Mucosa of rectum (tissue), 2 donors: ENCODE measurements around the gene ASXL2.

Experiments
- H3K27ac ChIP-seq, 2 donors: one replicate each; pipeline ENCODE4 v1.7.0; 2013; ENCODE audit warnings: inconsistent platforms in 2 of 2, low read depth in 2 of 2, low read length in 2 of 2
- H3K27me3 ChIP-seq, 2 donors: one replicate each; pipeline ENCODE4 v1.7.0; 2013; ENCODE audit warnings: low read length in 2 of 2; ENCODE audit not compliant: control insufficient read depth in 2 of 2, insufficient read depth in 2 of 2
- H3K36me3 ChIP-seq, 2 donors: one replicate each; pipeline ENCODE4 v1.7.0; 2013; ENCODE audit warnings: low read length in 2 of 2; ENCODE audit not compliant: control insufficient read depth in 2 of 2, insufficient read depth in 2 of 2
- H3K4me1 ChIP-seq, 2 donors: one replicate each; pipeline ENCODE4 v1.7.0; 2013; ENCODE audit warnings: low read length in 2 of 2, mild to moderate bottlenecking in 1 of 2; ENCODE audit not compliant: control insufficient read depth in 2 of 2, insufficient read depth in 2 of 2
- H3K4me3 ChIP-seq, 2 donors: one replicate each; pipeline ENCODE4 v1.7.0; 2013; ENCODE audit warnings: low read length in 2 of 2
- H3K9ac ChIP-seq, 2 donors: one replicate each; pipeline ENCODE4 v1.7.0; 2013; ENCODE audit warnings: low read length in 2 of 2, low read depth in 1 of 2, mild to moderate bottlenecking in 1 of 2
- H3K9me3 ChIP-seq, 2 donors: one replicate each; pipeline ENCODE4 v1.7.0; 2013; ENCODE audit warnings: low read length in 2 of 2; ENCODE audit not compliant: control insufficient read depth in 2 of 2
- donor health status: healthy.
- donor health status: Normal muscosa, but diverticular disease.

Gene ASXL2

DNA sequence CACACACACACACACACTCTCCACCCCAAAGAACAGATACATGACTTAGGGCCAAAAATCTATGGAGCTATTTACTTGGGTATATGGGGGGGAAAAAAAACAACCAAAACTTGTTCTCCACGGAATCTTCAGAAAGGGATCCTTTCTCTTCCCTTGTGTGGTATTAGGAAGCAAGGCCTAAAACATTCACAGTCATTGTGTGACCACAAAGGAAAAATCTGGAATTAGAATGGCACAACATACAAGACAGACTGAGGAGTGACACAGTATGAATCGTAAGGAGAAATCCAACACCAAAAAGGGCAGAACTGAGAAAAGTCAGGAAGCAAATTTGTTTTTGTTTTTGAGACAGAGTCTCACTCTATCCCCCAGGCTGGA is 70.3 kb downstream of the ASXL2 start:
- Histone ChIP-seq H3K9ac (no peak overlapping the region), H3K27ac (no peak overlapping the region)

DNA sequence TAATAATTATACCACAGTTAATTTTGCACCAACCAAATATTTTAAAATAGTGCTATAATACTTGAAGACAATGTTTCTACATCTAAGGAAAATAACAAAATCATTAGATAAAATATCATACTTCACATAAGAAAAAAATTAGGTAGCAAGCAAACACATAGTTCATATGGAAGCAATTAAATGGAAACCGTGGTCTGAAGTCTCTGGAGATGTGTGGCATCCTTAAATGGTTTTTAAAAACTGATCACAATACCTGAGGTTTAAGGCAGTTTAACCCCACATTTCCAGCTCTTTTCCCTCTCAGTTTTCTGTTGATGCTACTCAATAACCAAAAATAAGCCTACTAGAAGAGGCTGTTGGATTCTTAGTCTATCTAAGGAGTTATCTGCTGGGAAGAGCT is 71.3 kb downstream of the ASXL2 start:
- Histone ChIP-seq H3K27me3 (no peaks in the 10 kb centered on the region), H3K9me3 (no peaks in the 10 kb centered on the region), H3K36me3 (peaks cover 21 to 36% of the 10 kb centered on the region in 2 donors), H3K27ac (no peak overlapping the region), H3K4me1 (no peaks in the 10 kb centered on the region), H3K4me3 (no peak overlapping the region), H3K9ac (no peak overlapping the region)

More for the DNA sequence above, 70.3 kb downstream of the ASXL2 start:
- Histone ChIP-seq H3K4me1 (no peaks in the 10 kb centered on the region), H3K4me3 (no peak overlapping the region), H3K9me3 (no peaks in the 10 kb centered on the region), H3K27me3 (no peaks in the 10 kb centered on the region), H3K36me3 (peaks cover 20 to 30% of the 10 kb centered on the region in 2 donors)

DNA sequence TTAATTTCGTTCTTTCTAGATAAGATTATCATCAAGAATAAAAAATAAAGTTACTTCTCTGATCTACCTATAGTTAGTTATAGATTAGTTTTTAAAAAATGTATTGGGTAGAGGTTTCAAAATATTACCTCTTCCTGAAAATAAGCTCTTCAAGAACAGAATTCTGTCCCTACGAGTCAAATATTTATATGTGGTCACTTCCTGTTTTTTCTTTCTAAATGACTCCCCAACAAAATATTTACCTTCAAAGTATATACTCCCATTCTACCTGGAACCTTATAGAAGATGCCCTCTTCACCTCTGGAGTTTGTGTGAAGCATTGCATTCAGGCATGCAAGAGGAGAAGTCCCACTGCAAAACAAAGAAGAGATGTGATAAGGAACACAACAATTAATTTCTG is 72.3 kb downstream of the ASXL2 start:
- Histone ChIP-seq H3K9ac (no peak overlapping the region), H3K4me3 (no peak overlapping the region), H3K9me3 (no peaks in the 10 kb centered on the region), H3K27me3 (no peaks in the 10 kb centered on the region), H3K27ac (no peak overlapping the region), H3K36me3 (peaks cover 21 to 36% of the 10 kb centered on the region in 2 donors), H3K4me1 (no peaks in the 10 kb centered on the region)

DNA sequence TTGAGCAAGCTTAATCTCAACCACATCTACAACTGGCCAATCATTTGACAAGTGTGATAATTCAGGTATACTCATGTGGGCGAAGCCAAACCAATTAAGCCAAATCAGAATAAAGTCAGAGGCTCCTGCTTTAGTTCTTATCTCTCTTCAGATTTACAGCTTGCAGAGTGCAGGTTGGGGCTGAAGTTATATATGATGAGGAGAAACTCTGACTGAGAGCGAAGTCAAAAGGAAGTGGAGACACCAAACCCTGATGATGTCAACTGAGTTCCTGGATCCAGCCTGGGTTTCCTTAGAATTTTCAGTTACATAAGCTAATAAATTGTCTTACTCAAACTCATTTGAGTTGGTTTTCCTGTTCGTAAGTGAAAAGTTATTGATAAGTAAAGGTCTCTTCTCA is 73.9 kb downstream of the ASXL2 start:
- peaks cover 14 to 24% of the 10 kb centered on the region in 2 donors for H3K36me3 ChIP-seq
- no peak overlapping the region for H3K4me3 ChIP-seq
- no peaks in the 10 kb centered on the region for H3K4me1 ChIP-seq
- H3K9ac ChIP-seq, result no peak overlapping the region
- no peaks in the 10 kb centered on the region for H3K27me3 ChIP-seq
- no peaks in the 10 kb centered on the region for H3K9me3 ChIP-seq
- no peak overlapping the region for H3K27ac ChIP-seq

DNA sequence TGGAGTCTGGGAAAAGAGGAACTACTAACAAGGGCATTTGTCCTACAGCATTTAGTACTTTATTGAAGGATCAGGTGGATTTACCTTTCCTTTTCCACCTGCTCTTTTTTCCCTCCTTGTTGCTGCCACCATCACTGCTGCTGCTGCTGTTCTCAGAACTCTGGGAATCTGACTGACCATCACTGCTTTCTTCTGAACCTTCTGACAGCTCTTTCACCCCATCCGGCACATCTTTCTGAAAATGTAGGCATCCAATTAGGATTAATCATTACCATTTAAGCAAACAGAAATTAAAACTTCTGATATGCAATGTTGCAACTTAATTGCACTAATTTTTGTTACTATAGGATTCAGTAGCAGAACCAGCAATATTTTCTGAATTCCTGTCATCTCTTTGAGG is 79.0 kb downstream of the ASXL2 start:
- Histone ChIP-seq H3K27me3 (no peaks in the 10 kb centered on the region), H3K4me3 (no peak overlapping the region), H3K36me3 (peaks cover 17 to 29% of the 10 kb centered on the region in 2 donors), H3K9ac (no peak overlapping the region), H3K4me1 (no peaks in the 10 kb centered on the region), H3K9me3 (no peaks in the 10 kb centered on the region), H3K27ac (no peak overlapping the region)

DNA sequence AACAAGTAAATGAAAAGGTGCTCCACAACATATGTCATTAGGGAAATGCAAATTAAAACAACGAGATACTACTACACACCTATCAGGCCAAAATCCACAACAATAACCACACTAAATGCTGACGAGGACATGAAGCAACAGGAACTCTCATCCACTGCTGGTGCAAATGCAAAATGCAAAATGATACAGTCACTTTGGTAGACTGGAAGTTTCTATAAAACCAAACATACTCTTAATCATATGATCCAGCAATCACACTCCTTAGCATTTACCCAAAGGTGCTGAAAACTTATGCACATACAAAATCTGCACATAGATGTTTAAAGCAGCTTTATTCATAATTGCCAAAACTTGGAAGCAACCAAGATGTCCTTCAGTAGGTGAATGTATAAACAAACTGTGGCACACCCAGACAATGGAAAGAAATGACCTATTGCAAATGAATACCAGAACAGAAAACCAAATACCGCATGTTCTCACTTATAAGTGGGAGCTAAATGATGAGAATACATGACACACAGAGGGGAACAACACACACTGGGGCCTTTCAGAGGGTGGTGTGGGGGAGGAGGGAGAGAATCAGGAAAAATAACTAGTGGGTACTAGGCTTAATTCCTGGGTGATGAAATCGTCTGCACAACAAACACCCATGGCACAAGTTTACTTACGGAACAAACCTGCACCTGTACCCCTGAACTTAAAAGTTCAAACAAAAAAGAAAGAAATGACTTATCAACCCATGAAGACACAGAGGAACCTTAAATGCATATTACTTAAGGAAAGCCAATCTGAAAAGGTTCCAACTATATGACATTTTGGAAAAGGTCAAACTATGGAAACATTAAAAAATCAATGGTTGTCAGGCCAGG is 80.4 kb downstream of the ASXL2 start:
- Histone ChIP-seq H3K36me3 (peaks cover 7 to 17% of the 10 kb centered on the region in 2 donors), H3K9me3 (no peaks in the 10 kb centered on the region), H3K4me1 (no peaks in the 10 kb centered on the region), H3K27me3 (no peaks in the 10 kb centered on the region), H3K9ac (no peak overlapping the region), H3K27ac (no peak overlapping the region), H3K4me3 (no peak overlapping the region)

DNA sequence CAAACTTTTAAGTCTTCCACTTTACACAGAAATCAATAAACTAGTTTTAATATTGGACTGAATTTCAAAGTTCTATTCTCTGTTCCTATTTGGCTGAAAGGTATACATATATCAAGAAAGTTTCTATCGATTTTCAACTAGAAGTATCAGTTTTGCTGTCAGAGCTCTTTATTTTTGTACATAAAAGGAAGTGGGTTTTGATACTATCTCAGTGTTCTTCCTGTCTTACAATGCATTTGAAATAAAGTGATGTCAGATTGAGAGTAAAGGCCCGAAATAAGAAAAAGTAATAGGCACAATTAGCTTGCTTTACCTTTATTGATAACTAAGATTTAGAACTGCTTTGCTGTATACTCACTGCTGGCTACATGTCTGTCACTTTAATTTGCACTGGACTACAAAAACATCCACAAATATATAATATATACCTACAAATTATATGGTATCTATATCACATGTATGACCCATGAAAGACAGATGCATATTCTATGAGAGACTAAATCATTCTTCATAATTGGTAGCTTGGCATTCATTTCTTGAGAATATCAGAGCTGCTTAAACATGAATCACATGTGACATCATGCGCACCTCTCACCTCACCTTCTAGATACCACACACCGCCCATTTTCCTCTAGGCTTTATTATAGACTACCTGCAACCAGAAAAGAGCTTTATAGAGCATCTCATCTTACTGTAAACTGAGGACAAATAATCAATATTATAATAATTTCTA is 83.6 kb downstream of the ASXL2 start:
- H3K9me3 ChIP-seq, result no peaks in the 10 kb centered on the region
- no peak overlapping the region for H3K4me3 ChIP-seq
- H3K27me3 ChIP-seq, result no peaks in the 10 kb centered on the region
- no peaks in the 10 kb centered on the region for H3K4me1 ChIP-seq
- H3K9ac ChIP-seq, result no peak overlapping the region
- peaks cover 7 to 12% of the 10 kb centered on the region in 2 donors for H3K36me3 ChIP-seq
- H3K27ac ChIP-seq, result no peak overlapping the region

DNA sequence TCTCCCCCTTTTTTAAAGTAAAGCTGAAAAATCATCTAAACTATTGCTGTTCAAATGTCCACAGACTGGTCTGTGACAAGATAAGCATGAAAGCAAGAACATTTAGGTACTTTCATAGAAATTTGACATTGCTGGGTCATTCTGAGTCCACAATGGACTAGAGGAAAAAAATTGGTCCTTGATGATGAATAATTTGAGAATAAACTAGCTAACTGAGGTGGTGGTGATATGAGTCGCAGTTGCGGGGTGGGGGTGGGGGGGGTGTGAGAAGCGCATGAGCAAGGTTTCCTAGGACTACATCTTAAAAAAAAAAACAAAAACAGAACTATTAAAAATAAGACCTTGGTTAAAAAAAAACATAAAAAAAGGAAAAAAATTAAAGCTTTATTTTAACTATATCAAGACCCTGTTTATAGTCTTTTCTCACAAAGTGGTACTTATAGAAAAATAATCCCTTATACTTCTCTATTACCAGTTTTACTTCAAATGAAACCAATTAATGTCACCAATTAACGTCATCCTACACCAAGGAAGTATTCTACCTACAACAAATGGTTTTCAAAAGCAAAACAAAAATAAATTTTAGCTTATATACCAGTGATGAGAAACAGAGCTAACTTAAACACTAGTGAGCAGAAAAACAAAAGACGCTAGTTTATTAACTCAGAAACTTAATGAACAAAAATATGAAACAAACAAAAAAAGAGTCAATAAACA is 88.1 kb downstream of the ASXL2 start:
- Histone ChIP-seq H3K27ac (no peak overlapping the region), H3K9ac (no peak overlapping the region), H3K9me3 (no peaks in the 10 kb centered on the region), H3K4me3 (no peak overlapping the region), H3K4me1 (peaks cover 0 to 3% of the 10 kb centered on the region in 2 donors), H3K27me3 (no peaks in the 10 kb centered on the region), H3K36me3 (peaks cover 0 to 3% of the 10 kb centered on the region in 2 donors)

DNA sequence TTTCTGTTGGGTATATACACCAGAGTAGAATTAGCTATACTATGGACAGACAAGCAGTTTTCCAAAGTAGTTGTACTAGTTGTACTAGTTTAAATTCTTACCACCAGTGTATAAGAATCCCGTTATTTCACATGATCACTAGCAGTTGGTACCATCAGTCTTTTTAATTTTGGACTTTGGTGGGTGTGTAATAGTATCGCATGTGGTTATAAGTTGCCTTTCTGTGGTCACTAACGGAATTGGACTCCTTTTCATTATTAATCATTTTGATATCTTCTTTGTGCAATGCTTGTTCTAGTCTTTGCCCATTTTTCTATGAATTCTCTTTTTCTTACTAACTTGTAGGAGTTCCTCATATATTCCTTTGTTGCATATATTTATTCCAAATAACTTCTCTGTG is 89.8 kb downstream of the ASXL2 start:
- no peaks in the 10 kb centered on the region for H3K27me3 ChIP-seq
- H3K9ac ChIP-seq, result no peak overlapping the region
- H3K36me3 ChIP-seq, result peaks cover 3% of the 10 kb centered on the region in 2 donors
- no peaks in the 10 kb centered on the region for H3K9me3 ChIP-seq
- H3K4me1 ChIP-seq, result peaks cover 0 to 3% of the 10 kb centered on the region in 2 donors
- H3K27ac ChIP-seq, result no peak overlapping the region
- no peak overlapping the region for H3K4me3 ChIP-seq

DNA sequence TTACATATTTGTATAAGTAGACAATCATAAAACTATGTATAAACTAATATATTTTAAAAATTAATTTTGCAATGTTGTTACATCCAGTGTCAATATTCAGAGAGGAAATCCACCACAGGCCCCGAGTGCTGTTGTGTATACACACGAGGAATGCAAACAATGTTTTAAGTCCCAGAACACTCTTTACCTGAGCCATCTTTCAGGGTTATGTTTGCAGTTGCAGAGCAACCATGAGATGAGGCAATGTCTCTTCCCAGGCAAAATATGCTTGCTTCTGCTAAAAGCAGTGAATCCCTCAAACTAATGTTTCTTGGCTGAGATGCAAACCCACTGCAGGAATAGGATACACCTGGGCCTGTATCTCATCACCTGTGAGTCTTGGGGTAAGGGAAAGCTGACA is 91.3 kb downstream of the ASXL2 start:
- H3K36me3 ChIP-seq, result peaks cover 3% of the 10 kb centered on the region in 2 donors
- no peaks in the 10 kb centered on the region for H3K9me3 ChIP-seq
- no peak overlapping the region for H3K9ac ChIP-seq
- H3K4me1 ChIP-seq, result peaks cover 0 to 3% of the 10 kb centered on the region in 2 donors
- no peaks in the 10 kb centered on the region for H3K27me3 ChIP-seq
- H3K4me3 ChIP-seq, result no peak overlapping the region
- H3K27ac ChIP-seq, result no peak overlapping the region
